OCI-LY7 (cell line): ENCODE results near the gene ZDHHC8. TPM values are rescaled to one million over a fixed set of nuclear protein-coding genes. Genes with fewer than 3 reads are reported as not detected.

ENCODE experiments used
- BruUV-seq: library from RNA; stranded (reverse); fragments of 400-500 nt; replicated peaks from 2 replicates; lab custom pipeline; 2021; lab: Mats Ljungman, UMichigan
- CTCF ChIA-PET: fragments of 300-600 bp; sonication (Branson Sonifier 250); formaldehyde crosslinking; loops from one replicate; lab custom pipeline; 2022; ENCODE audit warnings: antibody characterized with exemption; ENCODE audit not compliant: unreplicated experiment; lab: Charles Lee
- POLR2A ChIA-PET: fragments of 300-600 bp; sonication (Branson Sonifier 250); formaldehyde crosslinking; loops from one replicate; lab custom pipeline; 2022; ENCODE audit warnings: antibody characterized with exemption; lab: Charles Lee
- DNase-seq: peaks from one replicate; pipeline ENCODE4 v3.0.0-alpha.2; 2015; ENCODE audit warnings: low spot score
- H2AFZ ChIP-seq: fragments of 200-600 bp; sonication (generic), shearing (Covaris generic); 2 replicates; pipeline ENCODE4 v1.6.1; 2014; ENCODE audit warnings: mild to moderate bottlenecking, antibody characterized with exemption, low read length, moderate library complexity
- H3K27ac ChIP-seq: fragments of 200-600 bp; sonication (generic); 2 replicates; pipeline ENCODE4 v1.5.1; 2014; ENCODE audit warnings: mixed run types, low read depth, mild to moderate bottlenecking, moderate library complexity, low read length, inconsistent platforms; ENCODE audit not compliant: poor library complexity, severe bottlenecking
- H3K36me3 ChIP-seq: fragments of 200-600 bp; sonication (generic); 2 replicates; pipeline ENCODE4 v1.6.1; 2014; ENCODE audit warnings: mild to moderate bottlenecking, antibody characterized with exemption, low read length, moderate library complexity, mixed read lengths; ENCODE audit not compliant: insufficient read depth
- H3K4me1 ChIP-seq: fragments of 200-600 bp; sonication (generic); 2 replicates; pipeline ENCODE4 v1.5.1; 2014; ENCODE audit warnings: mild to moderate bottlenecking, low read length; ENCODE audit not compliant: insufficient read depth, poor library complexity, severe bottlenecking
- H3K4me2 ChIP-seq: fragments of 200-600 bp; sonication (generic); 2 replicates; pipeline ENCODE4 v1.6.1; 2014; ENCODE audit warnings: mild to moderate bottlenecking, low read length
- H3K4me3 ChIP-seq: fragments of 200-600 bp; sonication (generic); 2 replicates; pipeline ENCODE4 v1.5.1; 2014; ENCODE audit warnings: mild to moderate bottlenecking, low read depth, low read length; ENCODE audit not compliant: poor library complexity, severe bottlenecking
- H3K79me2 ChIP-seq: fragments of 200-600 bp; sonication (generic); 2 replicates; pipeline ENCODE4 v1.6.1; 2016; ENCODE audit warnings: low read depth, mild to moderate bottlenecking, low read length, moderate library complexity, mixed read lengths; ENCODE audit not compliant: insufficient read depth
- H3K9me2 ChIP-seq: fragments of 200-600 bp; sonication (generic); 2 replicates; pipeline ENCODE4 v1.6.1; 2016; ENCODE audit warnings: mild to moderate bottlenecking, low read length, mixed read lengths; ENCODE audit not compliant: insufficient read depth
- H3K9me3 ChIP-seq: fragments of 200-600 bp; sonication (generic); 2 replicates; pipeline ENCODE4 v1.6.1; 2014; ENCODE audit warnings: mild to moderate bottlenecking, mixed run types, low read length, mixed read lengths
- H4K20me1 ChIP-seq: fragments of 200-600 bp; sonication (generic); 2 replicates; pipeline ENCODE4 v1.6.1; 2014; ENCODE audit warnings: mild to moderate bottlenecking, antibody characterized with exemption, low read length, moderate library complexity, mixed read lengths; ENCODE audit not compliant: insufficient read depth
- EZH2phosphoT487 ChIP-seq: fragments of 200-600 bp; sonication (generic); IDR thresholded peaks from 2 replicates; pipeline ENCODE4 v1.6.1; 2018; ENCODE audit warnings: low read depth, borderline replicate concordance, mild to moderate bottlenecking, mixed run types, antibody characterized with exemption, low read length, moderate library complexity, mixed read lengths
- intact Hi-C: fragments of 100-400 bp; cut with micrococcal nuclease; formaldehyde crosslinking; loops from one replicate; pipeline ENCODE4 v1.10.0; 2022; ENCODE audit not compliant: unreplicated experiment
- total RNA-seq, 2 experiments: library from RNA; depleted of rRNA in 1 of 2; stranded (reverse); fragments of >200 nt in 1 of 2; shearing (Covaris generic) in 1 of 2; gene quantifications; 2 replicates each; pipeline ENCODE4 v1.2.3, GENCODE V29; 2014 to 2022
- TF ChIP-seq, protein P1 (sequence below): fragments of 200-600 bp; sonication (generic); conservative IDR thresholded peaks from 2 replicates; pipeline ENCODE4 v1.5.1; 2014; ENCODE audit warnings: mild to moderate bottlenecking, antibody characterized with exemption, low read length, moderate library complexity, mixed read lengths

The ZDHHC8 gene
- total RNA-seq, 2 experiments from 2014 or later = 2.3 to 16.7 TPM

DNA sequence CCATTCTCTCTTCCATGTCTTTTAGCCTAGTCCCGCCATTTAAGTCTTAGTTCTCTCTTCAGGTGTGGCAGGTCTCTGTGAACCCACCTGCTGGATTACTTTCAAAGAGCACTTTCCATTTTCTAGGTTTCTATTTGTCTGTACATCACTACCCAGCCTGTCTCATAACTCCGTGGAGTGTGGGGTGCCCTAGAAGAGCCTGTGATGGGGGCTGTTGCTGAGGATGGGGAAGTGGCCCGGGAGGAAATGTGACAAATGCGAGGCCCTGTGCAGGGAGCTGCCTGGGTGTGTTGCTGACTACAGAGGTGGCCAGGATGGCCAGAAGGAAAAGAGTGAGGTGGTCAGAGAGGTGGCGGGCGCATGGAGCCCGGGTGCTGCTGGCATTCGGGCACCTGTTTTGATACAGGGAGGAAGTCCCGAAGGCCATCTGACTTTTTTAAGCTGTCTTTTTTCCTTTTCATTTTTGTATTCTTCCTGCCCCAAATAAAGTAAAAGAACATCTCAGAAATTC, 40.8 kb upstream of the ZDHHC8 start:
- no peak for DNase-seq
- peaks cover 2% of the 10 kb centered on the region; the same call in 1 of the 2 replicates for H3K79me2 ChIP-seq
- no peaks in the 10 kb centered on the region for H3K4me1 ChIP-seq
- H2AFZ ChIP-seq = no peak overlapping the region
- ChIA-PET CTCF (no interaction called here), POLR2A (interaction anchor here (1.0 kb wide), 2 partner anchors 25 to 57 kb away, joined by 3 read pairs; partner anchors contain the start of gene RANBP1)
- intact Hi-C loops = no loop called here
- no peak overlapping the region for H3K27ac ChIP-seq
- no peak overlapping the region for H3K4me3 ChIP-seq
- peaks cover 99% of the 10 kb centered on the region for H3K36me3 ChIP-seq
- BruUV-seq = no TSS peak
- H3K4me2 ChIP-seq = no peak overlapping the region
- H3K9me2 ChIP-seq = no peaks in the 10 kb centered on the region
- TF ChIP-seq, protein P1, sequence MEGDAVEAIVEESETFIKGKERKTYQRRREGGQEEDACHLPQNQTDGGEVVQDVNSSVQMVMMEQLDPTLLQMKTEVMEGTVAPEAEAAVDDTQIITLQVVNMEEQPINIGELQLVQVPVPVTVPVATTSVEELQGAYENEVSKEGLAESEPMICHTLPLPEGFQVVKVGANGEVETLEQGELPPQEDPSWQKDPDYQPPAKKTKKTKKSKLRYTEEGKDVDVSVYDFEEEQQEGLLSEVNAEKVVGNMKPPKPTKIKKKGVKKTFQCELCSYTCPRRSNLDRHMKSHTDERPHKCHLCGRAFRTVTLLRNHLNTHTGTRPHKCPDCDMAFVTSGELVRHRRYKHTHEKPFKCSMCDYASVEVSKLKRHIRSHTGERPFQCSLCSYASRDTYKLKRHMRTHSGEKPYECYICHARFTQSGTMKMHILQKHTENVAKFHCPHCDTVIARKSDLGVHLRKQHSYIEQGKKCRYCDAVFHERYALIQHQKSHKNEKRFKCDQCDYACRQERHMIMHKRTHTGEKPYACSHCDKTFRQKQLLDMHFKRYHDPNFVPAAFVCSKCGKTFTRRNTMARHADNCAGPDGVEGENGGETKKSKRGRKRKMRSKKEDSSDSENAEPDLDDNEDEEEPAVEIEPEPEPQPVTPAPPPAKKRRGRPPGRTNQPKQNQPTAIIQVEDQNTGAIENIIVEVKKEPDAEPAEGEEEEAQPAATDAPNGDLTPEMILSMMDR = no peak
- no peak for TF ChIP-seq EZH2phosphoT487
- H4K20me1 ChIP-seq = no peaks in the 10 kb centered on the region
- no peaks in the 10 kb centered on the region for H3K9me3 ChIP-seq

DNA sequence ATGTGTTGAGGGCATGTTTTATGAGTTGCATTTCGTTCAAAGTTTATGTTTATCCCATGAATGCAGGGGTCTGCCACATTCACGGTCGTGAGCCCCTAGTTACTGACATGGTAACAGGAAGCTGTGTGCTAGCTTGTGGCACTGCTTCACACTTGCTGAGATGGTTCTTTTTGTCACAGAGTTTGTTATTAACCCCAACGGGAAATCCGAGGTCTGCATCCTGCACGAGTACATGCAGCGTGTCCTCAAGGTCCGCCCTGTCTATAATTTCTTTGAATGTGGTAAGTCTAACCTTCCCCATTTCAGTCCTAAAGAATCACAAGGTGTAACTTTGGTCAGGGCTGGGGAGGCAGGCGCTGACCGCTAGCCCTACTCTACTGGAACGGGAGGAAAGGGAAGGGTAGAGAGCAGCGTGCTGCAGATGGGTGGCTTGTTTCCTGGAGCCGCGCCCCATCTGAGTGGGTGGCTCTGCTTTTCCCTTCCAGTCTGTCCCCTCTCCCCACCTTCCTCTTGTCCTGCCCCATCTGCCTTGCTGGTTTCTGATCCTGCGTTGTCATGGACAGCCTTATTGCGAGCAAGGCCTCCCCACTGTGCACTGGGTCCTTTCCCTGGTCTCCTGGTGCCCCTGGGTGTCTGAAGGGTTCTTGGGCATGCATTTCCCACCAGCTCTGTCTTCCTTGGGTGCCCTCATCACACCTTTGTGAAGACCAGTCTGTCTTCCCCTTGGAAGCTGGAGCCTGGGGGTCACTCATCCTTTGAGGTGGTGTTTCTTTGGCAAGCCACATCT, 39.7 kb upstream of the ZDHHC8 start:
- TF ChIP-seq, protein P1 = no peak
- TF ChIP-seq EZH2phosphoT487 = no peak
- intact Hi-C loops = no loop called here
- CTCF ChIA-PET = no interaction called here
- Histone ChIP-seq H3K27ac (no peak overlapping the region), H3K4me1 (no peaks in the 10 kb centered on the region), H3K36me3 (peaks cover 99% of the 10 kb centered on the region), H4K20me1 (no peaks in the 10 kb centered on the region), H2AFZ (no peak overlapping the region), H3K4me2 (no peak overlapping the region), H3K9me3 (peaks cover 4% of the 10 kb centered on the region; the same call in 1 of the 2 replicates), H3K4me3 (no peak overlapping the region), H3K9me2 (no peaks in the 10 kb centered on the region), H3K79me2 (no peaks in the 10 kb centered on the region)
- DNase-seq = no peak
- POLR2A ChIA-PET = interaction anchor here (0.8 to 1.0 kb wide), 2 partner anchors 24 to 26 kb away, joined by 3 read pairs; partner anchors contain the start of gene RANBP1
- BruUV-seq = no TSS peak

DNA sequence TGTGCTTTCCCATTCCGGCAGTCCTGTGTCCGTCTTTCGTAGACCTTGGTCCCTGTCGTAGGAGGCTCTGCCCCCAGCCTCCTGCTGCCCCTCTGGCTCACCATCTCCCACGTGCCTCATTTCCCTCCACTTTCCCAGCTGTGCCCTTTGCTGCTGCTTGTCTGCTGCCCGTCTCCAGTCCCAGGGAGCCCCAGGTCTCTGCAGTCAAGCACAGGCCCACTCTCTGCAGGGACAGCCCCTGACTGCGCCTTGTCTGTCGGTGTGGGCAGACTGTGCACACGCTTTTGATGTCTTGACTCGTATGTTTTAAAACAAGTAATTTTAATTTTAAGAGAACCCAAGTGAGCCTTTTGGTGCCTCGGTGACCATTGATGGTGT, 39.1 kb upstream of the ZDHHC8 start:
- H3K36me3 ChIP-seq = peaks cover 99% of the 10 kb centered on the region
- DNase-seq = no peak
- H3K4me1 ChIP-seq = no peaks in the 10 kb centered on the region
- POLR2A ChIA-PET = no interaction called here
- H3K79me2 ChIP-seq = no peaks in the 10 kb centered on the region
- no peak overlapping the region for H2AFZ ChIP-seq
- no peaks in the 10 kb centered on the region for H3K9me2 ChIP-seq
- no peak for TF ChIP-seq EZH2phosphoT487
- TF ChIP-seq, protein P1 = no peak
- H3K4me3 ChIP-seq = no peak overlapping the region
- H3K27ac ChIP-seq = no peak overlapping the region
- intact Hi-C loops = no loop called here
- peaks cover 10% of the 10 kb centered on the region; the same call in 1 of the 2 replicates for H3K9me3 ChIP-seq
- H4K20me1 ChIP-seq = no peaks in the 10 kb centered on the region
- no peak overlapping the region for H3K4me2 ChIP-seq
- CTCF ChIA-PET = no interaction called here
- BruUV-seq = no TSS peak
